GM10248 (cell line): Measurements from ENCODE around the gene KRT40.

ENCODE experiments used
- CTCF ChIA-PET: fragments of 300-600 bp; sonication (Branson Sonifier 250); formaldehyde crosslinking; extraction: SDS; loops from one replicate; lab custom pipeline; 2021; ENCODE audit warnings: antibody characterized with exemption; lab: Yijun Ruan, JAX
- POLR2A ChIA-PET: fragments of 350-650 bp; sonication (Branson Sonifier 250); formaldehyde crosslinking; extraction: SDS; loops from one replicate; lab custom pipeline; 2020; ENCODE audit warnings: antibody characterized with exemption; lab: Yijun Ruan, JAX
- DNase-seq: peaks from one replicate; pipeline ENCODE4 v3.0.0; 2012; ENCODE audit errors: extremely low spot score
- CTCF ChIP-seq: IDR thresholded peaks from 2 replicates; pipeline ENCODE4 v1.5.1; 2012; ENCODE audit warnings: mild to moderate bottlenecking, low read depth; ENCODE audit errors: extremely low read depth, missing control alignments, control extremely low read depth

Gene KRT40

GRCh38 chr17:40984226-40984625 is at the start of gene KRT40:
TSS of gene KRT40 (minus strand) at chr17:40984326. CDS start at chr17:40984273, 53 bp downstream.
- POLR2A ChIA-PET = no interaction called here
- DNase-seq = no peak
- TF ChIP-seq CTCF = no peak
- CTCF ChIA-PET = no interaction called here

GRCh38 chr17:41029633-41030245 is 45.6 kb upstream of the KRT40 start, which contains the start of gene KRTAP1-4:
TSS of gene KRTAP1-4 (minus strand) at chr17:41030195. CDS start at chr17:41030078, 117 bp downstream.
- POLR2A ChIA-PET = no interaction called here
- no peak for DNase-seq
- TF ChIP-seq CTCF = no peak
- CTCF ChIA-PET = no interaction called here

- ChIA-PET POLR2A (no interaction called here), CTCF (interaction anchor here (1.0 kb wide), 1 partner anchor 9 kb away, joined by 4 read pairs; no protein-coding TSS in a partner anchor)
- DNase-seq = no peak
- no peak for TF ChIP-seq CTCF
Observed at GRCh38 chr17:41026715-41027471, 42.8 kb upstream of the KRT40 start, which contains the start of gene KRTAP1-5. TSS of gene KRTAP1-5 (minus strand) at chr17:41027208. CDS start at chr17:41027155, 53 bp downstream.

- ChIA-PET POLR2A (no interaction called here), CTCF (interaction anchor here (1.5 kb wide), 1 partner anchor 159 kb away, joined by 3 read pairs; no protein-coding TSS in a partner anchor)
- DNase-seq = no peak
- no peak for TF ChIP-seq CTCF
Observed at GRCh38 chr17:41024697-41025096, 40.6 kb upstream of the KRT40 start.

GRCh38 chr17:41020336-41020735 is 36.2 kb upstream of the KRT40 start:
- POLR2A ChIA-PET = no interaction called here
- CTCF ChIA-PET = interaction anchor here (1.0 kb wide), 1 partner anchor 18 kb away, joined by 3 read pairs; no protein-coding TSS in a partner anchor

More at GRCh38 chr17:41020336-41020735, 36.2 kb upstream of the KRT40 start:
- no peak for TF ChIP-seq CTCF
- no peak for DNase-seq
